Fibroblast of villous mesenchyme (primary cell): ENCODE measurements around the gene ZNF493. TPM values are rescaled to one million over a fixed set of nuclear protein-coding genes. Genes with fewer than 3 reads are reported as not detected.

ENCODE experiments used
- DNase-seq: peaks from one replicate; pipeline ENCODE4 v3.0.0-alpha.2; 2010; ENCODE audit warnings: low read depth
- H3K4me3 ChIP-seq: 2 replicates; pipeline ENCODE4 v1.5.1; 2011; ENCODE audit warnings: low read depth, mild to moderate bottlenecking, low read length
- CTCF ChIP-seq: IDR thresholded peaks from 2 replicates; pipeline ENCODE4 v1.5.1; 2012; ENCODE audit warnings: low read depth, mild to moderate bottlenecking, low read length; ENCODE audit not compliant: insufficient read depth
- total RNA-seq: library from RNA; depleted of rRNA; stranded (reverse); fragments of >200 nt; gene quantifications from 2 replicates; pipeline ENCODE4 v1.2.3, GENCODE V29; 2012

Gene ZNF493
- 11.0 and 11.2 TPM in 2 replicates for total RNA-seq

GRCh38 chr19:21396893-21397572 lies at the start of gene ZNF493:
TSS of gene ZNF493 (plus strand) at chr19:21397133. CDS start at chr19:21397238, 105 bp downstream.
- H3K4me3 ChIP-seq, result peak within 1 kb of the TSS; percentile 77
- no peak for TF ChIP-seq CTCF
- DNase-seq, result peak; percentile 95

- no peak for DNase-seq
- no peak overlapping the region for H3K4me3 ChIP-seq
- no peak for TF ChIP-seq CTCF
These were observed 44.1 kb upstream of the ZNF493 start for GRCh38 chr19:21352830-21353229.

GRCh38 chr19:21358768-21359451 lies 38.0 kb upstream of the ZNF493 start, which contains the start of gene ZNF738:
TSS of gene ZNF738 (plus strand) at chr19:21359000. CDS start at chr19:21359141, 141 bp downstream.
- H3K4me3 ChIP-seq, result peak within 1 kb of the TSS; percentile 80
- TF ChIP-seq CTCF, result peak; percentile 5
- peak; percentile 96 for DNase-seq

- H3K4me3 ChIP-seq, result no peak overlapping the region
- no peak for TF ChIP-seq CTCF
- no peak for DNase-seq
These were observed 34.6 kb upstream of the ZNF493 start for GRCh38 chr19:21362291-21362690.

- no peak overlapping the region for H3K4me3 ChIP-seq
- no peak for DNase-seq
- no peak for TF ChIP-seq CTCF
These were observed 12.9 kb upstream of the ZNF493 start for GRCh38 chr19:21383980-21384582.

GRCh38 chr19:21396121-21396520 lies 812 bp upstream of the ZNF493 start:
- H3K4me3 ChIP-seq, result no peak overlapping the region
- DNase-seq, result no peak
- TF ChIP-seq CTCF, result no peak
